Gastrocnemius medialis (tissue), 4 donors: ENCODE measurements around the gene TXNRD3. TPM values are rescaled to one million over a fixed set of nuclear protein-coding genes. Genes with fewer than 3 reads are reported as not detected.

ENCODE experiments used
- ATAC-seq, 2 donors: fragments of 150-250 bp; one replicate each; pipeline ENCODE4 v1.9.1; 2016
- DNase-seq, 2 donors: peaks; one replicate each; pipeline ENCODE4 v3.0.0-alpha.2; 2019
- H3K27ac ChIP-seq, 4 donors: fragments of 200-600 bp; sonication (generic); 1 replicate in 1 of 4; 2 replicates in 3 of 4; pipeline ENCODE4 v1.5.1; 2016 to 2018; ENCODE audit warnings: mild to moderate bottlenecking in 2 of 4, moderate library complexity in 1 of 4
- H3K27me3 ChIP-seq, 3 donors: fragments of 200-600 bp; sonication (generic) in 2 of 3; 1 replicate in 1 of 3; 2 replicates in 2 of 3; pipeline versions ENCODE4 v1.5.1 to v1.6.0; 2016 to 2019; ENCODE audit warnings: mild to moderate bottlenecking in 1 of 3, moderate library complexity in 1 of 3
- H3K36me3 ChIP-seq, 2 donors: fragments of 200-600 bp; sonication (generic) in 1 of 2; one replicate each; pipeline ENCODE4 v1.5.1; 2017 to 2018
- H3K4me1 ChIP-seq, 2 donors: fragments of 200-600 bp; sonication (generic) in 1 of 2; one replicate each; pipeline ENCODE4 v1.5.1; 2016 to 2017; ENCODE audit warnings: mild to moderate bottlenecking in 2 of 2
- H3K4me3 ChIP-seq, 4 donors: fragments of 200-600 bp; sonication (generic) in 3 of 4; 1 replicate in 1 of 4; 2 replicates in 3 of 4; pipeline ENCODE4 v1.5.1; 2016 to 2019; ENCODE audit warnings: mild to moderate bottlenecking in 2 of 4
- H3K9me3 ChIP-seq, 3 donors: fragments of 200-600 bp; sonication (generic) in 2 of 3; 1 replicate in 1 of 3; 2 replicates in 2 of 3; pipeline ENCODE4 v1.5.1; 2016 to 2019
- POLR2A ChIP-seq, 2 donors: fragments of 450-650 bp; IDR thresholded peaks; one replicate each; pipeline ENCODE4 v1.6.1; 2017; ENCODE audit warnings: antibody characterized with exemption in 2 of 2, mild to moderate bottlenecking in 2 of 2, moderate library complexity in 2 of 2
- in situ Hi-C, 4 donors: fragments of 200-750 bp; cut with MboI; loops; one replicate each; pipeline versions ENCODE4 v1.15.0 to v1.8.0; 2017; ENCODE audit warnings: low sequenced_read_pairs in 4 of 4
- intact Hi-C: fragments of 100-400 bp; cut with DNase I; formaldehyde crosslinking; loops from one replicate; pipeline ENCODE4 v1.15.1; 2023; ENCODE audit warnings: low total_unique reads
- total RNA-seq, 4 donors: library from RNA; depleted of rRNA; stranded (reverse); fragments of >200 nt; gene quantifications; one replicate each; pipeline versions ENCODE4 v1.1.0 to v1.2.3, GENCODE V29; 2016
- TF ChIP-seq, protein P1 (sequence below), 5 experiments: fragments of 450-650 bp in 3 of 5; fragments of 200-600 bp in 2 of 5; sonication (generic) in 2 of 5; IDR thresholded peaks in 4 of 5; conservative IDR thresholded peaks in 1 of 5; 1 replicate in 4 of 5; 2 replicates in 1 of 5; pipeline ENCODE4 v1.5.1; 2016 to 2019; ENCODE audit warnings: antibody characterized with exemption in 5 of 5, mild to moderate bottlenecking in 3 of 5, moderate library complexity in 3 of 5

TXNRD3 gene
- total RNA-seq, 4 donors from 2014 or later, result 2.5 to 7.0 (median 4.5) TPM

DNA sequence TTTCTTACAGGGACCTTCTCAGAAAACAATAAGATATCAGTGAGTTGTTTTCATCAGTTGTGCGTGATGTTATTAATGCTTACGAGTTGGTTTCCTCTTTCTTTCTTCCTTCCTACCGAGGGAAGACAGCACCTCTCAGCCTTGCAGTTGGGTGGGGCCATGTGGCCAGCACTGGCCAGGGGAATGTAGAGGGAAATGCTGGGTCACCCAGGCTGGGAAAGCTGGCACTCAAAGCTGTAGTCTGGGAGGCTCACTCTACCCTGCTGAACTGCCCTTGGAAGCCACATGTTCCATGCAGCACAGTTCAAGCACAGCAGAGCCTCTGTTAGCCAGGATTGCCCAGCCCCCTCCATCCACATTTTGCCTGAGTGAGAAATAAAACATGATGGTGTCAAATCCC lies 39.0 kb upstream of the TXNRD3 start:
- no peak for TF ChIP-seq POLR2A (IDR thresholded peaks at IDR 0.05)
- TF ChIP-seq, protein P1, sequence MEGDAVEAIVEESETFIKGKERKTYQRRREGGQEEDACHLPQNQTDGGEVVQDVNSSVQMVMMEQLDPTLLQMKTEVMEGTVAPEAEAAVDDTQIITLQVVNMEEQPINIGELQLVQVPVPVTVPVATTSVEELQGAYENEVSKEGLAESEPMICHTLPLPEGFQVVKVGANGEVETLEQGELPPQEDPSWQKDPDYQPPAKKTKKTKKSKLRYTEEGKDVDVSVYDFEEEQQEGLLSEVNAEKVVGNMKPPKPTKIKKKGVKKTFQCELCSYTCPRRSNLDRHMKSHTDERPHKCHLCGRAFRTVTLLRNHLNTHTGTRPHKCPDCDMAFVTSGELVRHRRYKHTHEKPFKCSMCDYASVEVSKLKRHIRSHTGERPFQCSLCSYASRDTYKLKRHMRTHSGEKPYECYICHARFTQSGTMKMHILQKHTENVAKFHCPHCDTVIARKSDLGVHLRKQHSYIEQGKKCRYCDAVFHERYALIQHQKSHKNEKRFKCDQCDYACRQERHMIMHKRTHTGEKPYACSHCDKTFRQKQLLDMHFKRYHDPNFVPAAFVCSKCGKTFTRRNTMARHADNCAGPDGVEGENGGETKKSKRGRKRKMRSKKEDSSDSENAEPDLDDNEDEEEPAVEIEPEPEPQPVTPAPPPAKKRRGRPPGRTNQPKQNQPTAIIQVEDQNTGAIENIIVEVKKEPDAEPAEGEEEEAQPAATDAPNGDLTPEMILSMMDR (IDR thresholded peaks at IDR 0.05 in 4 of 5, conservative IDR thresholded peaks at IDR 0.05 in 1 of 5), result no peak
- no peaks in the 10 kb centered on the region for H3K36me3 ChIP-seq
- no peak overlapping the region for H3K27ac ChIP-seq
- intact Hi-C loops, result no loop called here
- in situ Hi-C loops, result no loop called here
- H3K4me1 ChIP-seq, result no peaks in the 10 kb centered on the region
- H3K27me3 ChIP-seq, result peaks cover 9 to 25% (median 25%) of the 10 kb centered on the region in 3 donors
- ATAC-seq (no peak), DNase-seq (no peak)
- no peak overlapping the region for H3K4me3 ChIP-seq
- H3K9me3 ChIP-seq, result no peaks in the 10 kb centered on the region

DNA sequence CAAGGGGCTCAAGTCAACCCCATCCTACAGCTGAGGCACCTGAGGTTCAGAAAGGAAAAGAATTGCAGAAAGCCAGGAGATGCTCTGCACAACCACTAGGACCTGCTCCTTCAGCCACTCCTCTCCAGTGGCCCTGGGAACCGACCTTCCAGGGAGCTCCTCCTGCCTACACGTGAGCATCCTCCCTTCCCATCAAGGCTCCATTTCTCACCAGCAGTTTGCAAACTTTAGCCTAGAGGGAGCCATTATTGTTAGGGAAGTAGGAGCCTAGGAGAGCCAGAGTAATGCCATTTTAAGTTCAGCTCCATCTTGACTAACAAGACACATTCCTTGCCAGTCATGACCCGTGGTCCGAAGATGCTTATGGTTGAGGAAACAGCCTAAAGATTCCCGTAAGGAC lies 37.9 kb upstream of the TXNRD3 start:
- no peak for ATAC-seq
- H3K36me3 ChIP-seq, result no peaks in the 10 kb centered on the region
- no peak for DNase-seq
- H3K9me3 ChIP-seq, result no peaks in the 10 kb centered on the region
- H3K27ac ChIP-seq, result no peak overlapping the region
- H3K4me1 ChIP-seq, result no peaks in the 10 kb centered on the region
- no peak overlapping the region for H3K4me3 ChIP-seq
- in situ Hi-C loops, result no loop called here
- intact Hi-C loops, result no loop called here
- H3K27me3 ChIP-seq, result peaks cover 9 to 25% (median 25%) of the 10 kb centered on the region in 3 donors
- TF ChIP-seq, protein P1 (IDR thresholded peaks at IDR 0.05 in 4 of 5, conservative IDR thresholded peaks at IDR 0.05 in 1 of 5), result no peak
- TF ChIP-seq POLR2A (IDR thresholded peaks at IDR 0.05), result no peak

DNA sequence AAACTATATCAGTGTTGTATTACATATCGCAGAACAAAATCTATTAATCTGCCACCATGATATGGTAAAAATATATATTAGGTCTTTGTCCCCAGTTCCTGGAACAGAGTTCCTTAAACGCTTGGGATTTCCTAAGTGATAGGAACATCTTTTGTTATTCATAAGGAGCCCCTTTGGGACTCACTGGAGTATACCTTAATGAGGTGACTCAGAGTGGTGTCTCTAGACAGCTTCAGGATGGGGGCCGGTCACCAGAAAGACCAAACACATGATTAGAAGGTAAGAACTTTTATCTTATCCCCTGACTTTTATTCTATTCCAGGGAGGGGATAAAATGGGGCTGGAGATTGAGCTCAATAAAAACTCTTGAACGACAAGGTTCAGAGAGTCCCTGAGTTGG lies 36.8 kb upstream of the TXNRD3 start:
- DNase-seq, result no peak
- intact Hi-C loops (no loop called here), in situ Hi-C loops (no loop called here)
- Histone ChIP-seq H3K4me3 (no peak overlapping the region), H3K9me3 (no peaks in the 10 kb centered on the region), H3K27me3 (peaks cover 7 to 25% (median 24%) of the 10 kb centered on the region in 3 donors), H3K4me1 (no peaks in the 10 kb centered on the region), H3K27ac (no peak overlapping the region), H3K36me3 (no peaks in the 10 kb centered on the region)
- TF ChIP-seq POLR2A (IDR thresholded peaks at IDR 0.05), result no peak
- TF ChIP-seq, protein P1 (IDR thresholded peaks at IDR 0.05 in 4 of 5, conservative IDR thresholded peaks at IDR 0.05 in 1 of 5), result no peak
- ATAC-seq, result no peak

DNA sequence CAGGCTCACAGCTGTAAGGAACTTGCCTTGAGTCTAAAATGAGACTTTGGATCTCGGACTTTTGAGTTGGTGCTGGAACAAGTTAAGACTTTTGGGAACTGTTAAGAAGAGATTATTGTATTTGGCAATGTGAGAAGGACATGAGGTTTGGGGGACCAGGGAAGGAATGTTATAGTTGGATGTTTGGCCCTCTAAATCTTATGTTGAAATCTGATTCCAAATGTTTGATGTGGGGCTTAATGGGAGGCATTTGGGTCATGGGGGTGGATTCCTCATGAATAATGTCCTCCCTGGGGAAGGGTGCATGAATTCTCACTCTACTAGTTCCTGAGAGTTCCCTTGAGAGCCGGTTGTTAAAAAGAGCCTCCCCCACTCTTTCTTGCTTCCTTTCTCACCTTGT lies 30.6 kb upstream of the TXNRD3 start:
- H3K27me3 ChIP-seq, result no peaks in the 10 kb centered on the region
- no peak overlapping the region for H3K27ac ChIP-seq
- intact Hi-C loops (no loop called here), in situ Hi-C loops (loop anchor here in 2 of 4 donors (10.0 kb wide), 2 partner anchors 769 to 859 kb away; no protein-coding TSS in a partner anchor)
- no peaks in the 10 kb centered on the region for H3K4me1 ChIP-seq
- no peak for DNase-seq
- no peaks in the 10 kb centered on the region for H3K9me3 ChIP-seq
- TF ChIP-seq POLR2A (IDR thresholded peaks at IDR 0.05), result no peak
- TF ChIP-seq, protein P1 (IDR thresholded peaks at IDR 0.05 in 4 of 5, conservative IDR thresholded peaks at IDR 0.05 in 1 of 5), result no peak
- no peak overlapping the region for H3K4me3 ChIP-seq
- H3K36me3 ChIP-seq, result no peaks in the 10 kb centered on the region
- ATAC-seq, result no peak

- H3K9me3 ChIP-seq, result no peaks in the 10 kb centered on the region
- no peaks in the 10 kb centered on the region for H3K36me3 ChIP-seq
- DNase-seq (no peak), ATAC-seq (no peak)
- intact Hi-C loops, result no loop called here
- TF ChIP-seq POLR2A (IDR thresholded peaks at IDR 0.05), result no peak
- TF ChIP-seq, protein P1 (IDR thresholded peaks at IDR 0.05 in 4 of 5, conservative IDR thresholded peaks at IDR 0.05 in 1 of 5), result no peak
- no peak overlapping the region for H3K4me3 ChIP-seq
- no peak overlapping the region for H3K27ac ChIP-seq
- no peaks in the 10 kb centered on the region for H3K27me3 ChIP-seq
- H3K4me1 ChIP-seq, result no peaks in the 10 kb centered on the region
- in situ Hi-C loops, result loop anchor here in 2 of 4 donors (10.0 kb wide), 2 partner anchors 770 to 860 kb away; no protein-coding TSS in a partner anchor
Measured at GRCh38 chr3:126685021-126685420, 30.1 kb upstream of the TXNRD3 start.
